Activated naive CD4-positive, alpha-beta T cell treated with anti-CD3 and anti-CD28 coated beads, Interleukin-2, amount 10 ng/mL, durations not matched to agents 7 days and 5 days (primary cell): ENCODE data around the gene CGN.

Source experiments
- CTCF ChIA-PET: fragments of 350-600 bp; sonication (Branson Sonifier 250); formaldehyde crosslinking; loops from one replicate; lab custom pipeline; 2021; ENCODE audit warnings: antibody characterized with exemption; lab: Charles Lee
- DNase-seq: peaks from one replicate; pipeline ENCODE4 v3.0.0-alpha.2; 2020
- H3K27ac Mint-ChIP-seq: one replicate; pipeline ENCODE4 v1.8.0; 2021; ENCODE audit warnings: mild to moderate bottlenecking, moderate library complexity, mixed read lengths
- H3K27me3 Mint-ChIP-seq: one replicate; pipeline ENCODE4 v1.8.0; 2021; ENCODE audit warnings: mild to moderate bottlenecking, mixed read lengths
- H3K36me3 Mint-ChIP-seq: one replicate; pipeline ENCODE4 v1.8.0; 2021; ENCODE audit warnings: mixed read lengths
- H3K4me1 Mint-ChIP-seq: one replicate; pipeline ENCODE4 v1.8.0; 2021; ENCODE audit warnings: mixed read lengths
- H3K4me3 Mint-ChIP-seq: one replicate; pipeline ENCODE4 v1.8.0; 2021; ENCODE audit warnings: mild to moderate bottlenecking, moderate library complexity, mixed read lengths
- H3K9me3 Mint-ChIP-seq: one replicate; pipeline ENCODE4 v1.8.0; 2021; ENCODE audit warnings: mixed read lengths

The CGN gene

GRCh38 chr1:151486557-151486956 lies 24.6 kb upstream of the CGN start:
- no peak for DNase-seq
- H3K27me3 Mint-ChIP-seq, result peaks cover 4% of the 10 kb centered on the region
- no peak overlapping the region for H3K27ac Mint-ChIP-seq
- H3K4me3 Mint-ChIP-seq, result no peak overlapping the region
- H3K9me3 Mint-ChIP-seq, result peaks cover 4% of the 10 kb centered on the region
- H3K36me3 Mint-ChIP-seq, result no peaks in the 10 kb centered on the region
- H3K4me1 Mint-ChIP-seq, result no peaks in the 10 kb centered on the region
- CTCF ChIA-PET, result no interaction called here

GRCh38 chr1:151491641-151492040 lies 19.5 kb upstream of the CGN start:
- no peak overlapping the region for H3K4me3 Mint-ChIP-seq
- H3K27me3 Mint-ChIP-seq, result peaks cover 5% of the 10 kb centered on the region
- no peaks in the 10 kb centered on the region for H3K9me3 Mint-ChIP-seq
- H3K4me1 Mint-ChIP-seq, result no peaks in the 10 kb centered on the region
- H3K36me3 Mint-ChIP-seq, result no peaks in the 10 kb centered on the region
- no peak overlapping the region for H3K27ac Mint-ChIP-seq
- CTCF ChIA-PET, result no interaction called here
- no peak for DNase-seq

- no peak for DNase-seq
- Mint-ChIP-seq H3K4me3 (no peak overlapping the region), H3K4me1 (no peaks in the 10 kb centered on the region), H3K27ac (no peak overlapping the region), H3K9me3 (no peaks in the 10 kb centered on the region), H3K36me3 (no peaks in the 10 kb centered on the region), H3K27me3 (peaks cover 4% of the 10 kb centered on the region)
- CTCF ChIA-PET, result no interaction called here
Measured at GRCh38 chr1:151492120-151492519, 19.1 kb upstream of the CGN start.

- H3K4me1 Mint-ChIP-seq, result no peaks in the 10 kb centered on the region
- no peaks in the 10 kb centered on the region for H3K36me3 Mint-ChIP-seq
- no peak for DNase-seq
- H3K4me3 Mint-ChIP-seq, result no peak overlapping the region
- H3K27me3 Mint-ChIP-seq, result peaks cover 4% of the 10 kb centered on the region
- H3K27ac Mint-ChIP-seq, result no peak overlapping the region
- no peaks in the 10 kb centered on the region for H3K9me3 Mint-ChIP-seq
- CTCF ChIA-PET, result no interaction called here
Measured at GRCh38 chr1:151493042-151493441, 18.1 kb upstream of the CGN start.

- Mint-ChIP-seq H3K4me3 (no peak overlapping the region), H3K4me1 (no peaks in the 10 kb centered on the region), H3K9me3 (no peaks in the 10 kb centered on the region), H3K27ac (no peak overlapping the region), H3K36me3 (no peaks in the 10 kb centered on the region), H3K27me3 (peaks cover 4% of the 10 kb centered on the region)
- no peak for DNase-seq
- CTCF ChIA-PET, result interaction anchor here (1.4 kb wide), 1 partner anchor 240 kb away, joined by 3 read pairs; no protein-coding TSS in a partner anchor
Measured at GRCh38 chr1:151494741-151495281, 16.4 kb upstream of the CGN start.

- Mint-ChIP-seq H3K4me3 (no peak overlapping the region), H3K27me3 (peaks cover 4% of the 10 kb centered on the region), H3K9me3 (no peaks in the 10 kb centered on the region), H3K4me1 (no peaks in the 10 kb centered on the region), H3K36me3 (no peaks in the 10 kb centered on the region), H3K27ac (no peak overlapping the region)
- CTCF ChIA-PET, result interaction anchor here (1.4 kb wide), 1 partner anchor 240 kb away, joined by 3 read pairs; no protein-coding TSS in a partner anchor
- DNase-seq, result no peak
Measured at GRCh38 chr1:151495316-151495715, 15.9 kb upstream of the CGN start.

- no peaks in the 10 kb centered on the region for H3K9me3 Mint-ChIP-seq
- DNase-seq, result no peak
- H3K27ac Mint-ChIP-seq, result no peak overlapping the region
- CTCF ChIA-PET, result interaction anchor here (0.6 kb wide), 1 partner anchor 54 kb away, joined by 3 read pairs; no protein-coding TSS in a partner anchor
- no peaks in the 10 kb centered on the region for H3K4me1 Mint-ChIP-seq
- peaks cover 9% of the 10 kb centered on the region for H3K27me3 Mint-ChIP-seq
- no peak overlapping the region for H3K4me3 Mint-ChIP-seq
- no peaks in the 10 kb centered on the region for H3K36me3 Mint-ChIP-seq
Measured at GRCh38 chr1:151499365-151499764, 11.8 kb upstream of the CGN start.

- Mint-ChIP-seq H3K4me1 (no peaks in the 10 kb centered on the region), H3K27ac (no peak overlapping the region), H3K27me3 (peaks cover 10% of the 10 kb centered on the region), H3K36me3 (no peaks in the 10 kb centered on the region), H3K4me3 (no peak overlapping the region), H3K9me3 (no peaks in the 10 kb centered on the region)
- CTCF ChIA-PET, result interaction anchor here (0.6 to 1.0 kb wide), 2 partner anchors 27 to 55 kb away, joined by 3 read pairs; no protein-coding TSS in a partner anchor
- no peak for DNase-seq
Measured at GRCh38 chr1:151499930-151500329, 11.3 kb upstream of the CGN start.

- Mint-ChIP-seq H3K27me3 (peaks cover 23% of the 10 kb centered on the region), H3K36me3 (no peaks in the 10 kb centered on the region), H3K4me1 (no peaks in the 10 kb centered on the region), H3K27ac (no peak overlapping the region), H3K4me3 (no peak overlapping the region), H3K9me3 (no peaks in the 10 kb centered on the region)
- CTCF ChIA-PET, result no interaction called here
- no peak for DNase-seq
Measured at GRCh38 chr1:151501474-151501873, 9.7 kb upstream of the CGN start.

GRCh38 chr1:151502035-151502700 lies 9.0 kb upstream of the CGN start:
- Mint-ChIP-seq H3K9me3 (no peaks in the 10 kb centered on the region), H3K4me1 (no peaks in the 10 kb centered on the region), H3K27ac (no peak overlapping the region), H3K27me3 (peaks cover 30% of the 10 kb centered on the region), H3K4me3 (no peak overlapping the region), H3K36me3 (no peaks in the 10 kb centered on the region)
- no peak for DNase-seq
- CTCF ChIA-PET, result no interaction called here

- Mint-ChIP-seq H3K4me1 (no peaks in the 10 kb centered on the region), H3K36me3 (no peaks in the 10 kb centered on the region), H3K9me3 (no peaks in the 10 kb centered on the region), H3K27me3 (peaks cover 34% of the 10 kb centered on the region), H3K27ac (no peak overlapping the region), H3K4me3 (no peak overlapping the region)
- CTCF ChIA-PET, result no interaction called here
- no peak for DNase-seq
Measured at GRCh38 chr1:151502859-151503780, 8.1 kb upstream of the CGN start.

- Mint-ChIP-seq H3K36me3 (no peaks in the 10 kb centered on the region), H3K4me1 (no peaks in the 10 kb centered on the region), H3K27me3 (peaks cover 42% of the 10 kb centered on the region), H3K9me3 (no peaks in the 10 kb centered on the region), H3K4me3 (no peak overlapping the region), H3K27ac (no peak overlapping the region)
- CTCF ChIA-PET, result interaction anchor here (0.6 to 1.3 kb wide), 2 partner anchors 165 to 332 kb away, joined by 3 read pairs; no protein-coding TSS in a partner anchor
- DNase-seq, result no peak
Measured at GRCh38 chr1:151504252-151504651, 6.9 kb upstream of the CGN start.

GRCh38 chr1:151504759-151505158 lies 6.4 kb upstream of the CGN start:
- Mint-ChIP-seq H3K27ac (no peak overlapping the region), H3K27me3 (peaks cover 47% of the 10 kb centered on the region), H3K4me3 (no peak overlapping the region), H3K9me3 (no peaks in the 10 kb centered on the region), H3K36me3 (no peaks in the 10 kb centered on the region), H3K4me1 (no peaks in the 10 kb centered on the region)
- no peak for DNase-seq
- CTCF ChIA-PET, result interaction anchor here (0.6 to 1.3 kb wide), 3 partner anchors 15 to 332 kb away, joined by 3 read pairs; no protein-coding TSS in a partner anchor

- Mint-ChIP-seq H3K4me1 (peaks cover 25% of the 10 kb centered on the region), H3K9me3 (no peaks in the 10 kb centered on the region), H3K36me3 (no peaks in the 10 kb centered on the region), H3K27me3 (peaks cover 73% of the 10 kb centered on the region), H3K4me3 (no peak overlapping the region), H3K27ac (no peak overlapping the region)
- CTCF ChIA-PET, result no interaction called here
- DNase-seq, result no peak
Measured at GRCh38 chr1:151508833-151509232, 2.4 kb upstream of the CGN start.
